Measurements from ENCODE around the gene PMVK. TPM values are rescaled to one million over a fixed set of nuclear protein-coding genes. Genes with fewer than 3 reads are reported as not detected.

Gene PMVK
- total and polyA plus RNA-seq, 4 donors: 18.4 to 48.8 (median 43.4) TPM

DNA sequence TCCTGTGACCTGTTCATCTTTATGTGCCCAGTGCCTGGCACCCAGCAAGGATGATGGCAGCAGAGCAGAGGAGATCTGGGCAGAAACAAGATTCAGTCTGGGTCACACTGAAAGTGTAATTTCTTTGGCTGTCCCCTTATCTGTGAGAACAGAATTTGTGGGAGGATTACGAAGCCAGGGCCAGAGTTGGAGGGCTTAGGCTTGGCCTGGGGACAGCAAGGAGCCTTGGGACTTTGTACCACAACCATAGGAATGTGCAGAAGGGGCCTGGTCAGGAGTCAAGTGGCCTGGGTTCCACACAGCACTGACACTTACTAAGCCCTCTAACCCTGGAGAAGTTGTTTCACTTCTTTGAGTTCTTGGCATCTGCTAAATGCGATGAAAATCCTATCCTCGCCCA is 12.8 kb downstream of the PMVK start:
- ATAC-seq (ENCODE audit: insufficient read depth, low FRiP score): no peak
- H3K36me3 ChIP-seq (ENCODE audit: control insufficient read depth in 4 of 4, insufficient read depth in 4 of 4, low read length in 4 of 4): peaks cover 0 to 53% (median 19%) of the 10 kb centered on the region in 4 donors

DNA sequence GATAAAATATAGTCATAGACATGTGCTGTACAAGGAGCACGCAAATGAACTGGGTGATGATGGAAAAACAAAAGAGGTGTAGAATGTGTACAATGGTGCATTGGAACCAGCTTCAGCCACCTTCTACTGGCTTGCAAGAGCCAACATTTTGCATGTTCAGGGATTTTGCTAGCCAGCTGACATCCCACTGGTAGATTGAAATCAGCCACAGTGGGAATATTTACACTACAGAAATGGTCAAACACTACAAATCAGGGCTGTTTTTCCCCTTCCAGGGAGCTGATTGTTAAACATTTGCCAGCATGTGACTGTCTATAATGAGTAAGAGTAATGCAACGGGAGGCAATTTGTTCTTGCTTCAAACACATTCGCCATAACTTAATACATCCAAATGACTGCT is 23.2 kb downstream of the PMVK start:
- TF ChIP-seq, protein P1, sequence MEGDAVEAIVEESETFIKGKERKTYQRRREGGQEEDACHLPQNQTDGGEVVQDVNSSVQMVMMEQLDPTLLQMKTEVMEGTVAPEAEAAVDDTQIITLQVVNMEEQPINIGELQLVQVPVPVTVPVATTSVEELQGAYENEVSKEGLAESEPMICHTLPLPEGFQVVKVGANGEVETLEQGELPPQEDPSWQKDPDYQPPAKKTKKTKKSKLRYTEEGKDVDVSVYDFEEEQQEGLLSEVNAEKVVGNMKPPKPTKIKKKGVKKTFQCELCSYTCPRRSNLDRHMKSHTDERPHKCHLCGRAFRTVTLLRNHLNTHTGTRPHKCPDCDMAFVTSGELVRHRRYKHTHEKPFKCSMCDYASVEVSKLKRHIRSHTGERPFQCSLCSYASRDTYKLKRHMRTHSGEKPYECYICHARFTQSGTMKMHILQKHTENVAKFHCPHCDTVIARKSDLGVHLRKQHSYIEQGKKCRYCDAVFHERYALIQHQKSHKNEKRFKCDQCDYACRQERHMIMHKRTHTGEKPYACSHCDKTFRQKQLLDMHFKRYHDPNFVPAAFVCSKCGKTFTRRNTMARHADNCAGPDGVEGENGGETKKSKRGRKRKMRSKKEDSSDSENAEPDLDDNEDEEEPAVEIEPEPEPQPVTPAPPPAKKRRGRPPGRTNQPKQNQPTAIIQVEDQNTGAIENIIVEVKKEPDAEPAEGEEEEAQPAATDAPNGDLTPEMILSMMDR (IDR thresholded peaks at IDR 0.05; ENCODE audit: control extremely low read depth, extremely low read depth): no peak
- Histone ChIP-seq H3K9me3 (ENCODE audit: control insufficient read depth in 4 of 4, insufficient read depth in 3 of 4, low read length in 3 of 4) (no peaks in the 10 kb centered on the region), H3K9ac (ENCODE audit: insufficient read depth in 1 of 2, low read length in 2 of 2) (no peak overlapping the region), H3K36me3 (ENCODE audit: control insufficient read depth in 4 of 4, insufficient read depth in 4 of 4, low read length in 4 of 4) (peaks cover 0 to 3% (median 0%) of the 10 kb centered on the region in 4 donors), H3K4me3 (no peak overlapping the region), H3K4me1 (ENCODE audit: control insufficient read depth in 5 of 5, insufficient read depth in 5 of 5, low read length in 5 of 5) (peaks cover 0 to 6% (median 0%) of the 10 kb centered on the region in 5 donors), H3K27me3 (ENCODE audit: control insufficient read depth in 3 of 3, insufficient read depth in 3 of 3, low read length in 2 of 3) (no peaks in the 10 kb centered on the region), H3K27ac (ENCODE audit: low read depth in 1 of 2, low read length in 1 of 2) (no peak overlapping the region)
- ATAC-seq (ENCODE audit: insufficient read depth, low FRiP score): no peak
- 88 to 91% methylated on average over 3 of the region's 3 CpGs for WGBS, 2 donors
- DNase-seq: no peak

More for the DNA sequence above, 12.8 kb downstream of the PMVK start:
- Histone ChIP-seq H3K4me3 (no peak overlapping the region), H3K27ac (ENCODE audit: low read depth in 1 of 2, low read length in 1 of 2) (no peak overlapping the region), H3K27me3 (ENCODE audit: control insufficient read depth in 3 of 3, insufficient read depth in 3 of 3, low read length in 2 of 3) (no peaks in the 10 kb centered on the region), H3K9me3 (ENCODE audit: control insufficient read depth in 4 of 4, insufficient read depth in 3 of 4, low read length in 3 of 4) (no peaks in the 10 kb centered on the region), H3K9ac (ENCODE audit: insufficient read depth in 1 of 2, low read length in 2 of 2) (no peak overlapping the region), H3K4me1 (ENCODE audit: control insufficient read depth in 5 of 5, insufficient read depth in 5 of 5, low read length in 5 of 5) (no peaks in the 10 kb centered on the region)
- 87 to 92% methylated on average over 3 of the region's 3 CpGs for WGBS, 2 donors
- TF ChIP-seq, protein P1 (IDR thresholded peaks at IDR 0.05; ENCODE audit: control extremely low read depth, extremely low read depth): no peak
- no peak for DNase-seq

DNA sequence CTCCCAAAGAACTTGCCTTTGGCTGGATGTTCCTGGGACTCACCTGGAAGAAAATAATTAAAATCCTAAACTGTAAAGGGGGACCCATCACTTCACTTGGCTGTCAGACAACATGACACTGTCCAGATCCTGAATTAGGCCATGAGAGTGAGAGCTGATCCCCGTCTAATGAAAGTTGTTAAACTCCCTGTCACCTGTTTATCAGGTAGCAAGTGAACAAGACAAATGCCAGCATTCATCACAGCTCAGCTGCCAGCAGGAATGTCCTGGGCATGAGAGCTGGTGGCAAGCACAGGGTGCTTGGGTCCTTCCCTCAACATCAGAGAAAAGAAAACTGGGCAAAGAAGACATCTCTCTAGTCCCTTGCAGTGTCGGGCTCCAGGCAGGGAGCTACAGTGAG is 23.8 kb downstream of the PMVK start:
- WGBS, 2 donors: 92% methylated on average over 2 of the region's 2 CpGs
- ATAC-seq (ENCODE audit: insufficient read depth, low FRiP score): no peak
- DNase-seq: no peak

More for the DNA sequence above, 23.8 kb downstream of the PMVK start:
- Histone ChIP-seq H3K27ac (ENCODE audit: low read depth in 1 of 2, low read length in 1 of 2) (no peak overlapping the region), H3K27me3 (ENCODE audit: control insufficient read depth in 3 of 3, insufficient read depth in 3 of 3, low read length in 2 of 3) (no peaks in the 10 kb centered on the region), H3K9ac (ENCODE audit: insufficient read depth in 1 of 2, low read length in 2 of 2) (no peak overlapping the region), H3K9me3 (ENCODE audit: control insufficient read depth in 4 of 4, insufficient read depth in 3 of 4, low read length in 3 of 4) (no peaks in the 10 kb centered on the region), H3K4me3 (no peak overlapping the region), H3K36me3 (ENCODE audit: control insufficient read depth in 4 of 4, insufficient read depth in 4 of 4, low read length in 4 of 4) (peaks cover 0 to 3% (median 0%) of the 10 kb centered on the region in 4 donors), H3K4me1 (ENCODE audit: control insufficient read depth in 5 of 5, insufficient read depth in 5 of 5, low read length in 5 of 5) (peaks cover 0 to 6% (median 0%) of the 10 kb centered on the region in 5 donors)
- TF ChIP-seq, protein P1 (IDR thresholded peaks at IDR 0.05; ENCODE audit: control extremely low read depth, extremely low read depth): no peak

All from lung (tissue), 12 donors.